WTC11 (cell line): ENCODE data around the gene AQP9. TPM values are rescaled to one million over a fixed set of nuclear protein-coding genes. Genes with fewer than 3 reads are reported as not detected.
"Not testable (repeated sequence)": the region's sequence is repeated elsewhere in the genome, so short reads cannot be mapped to it uniquely, and the experiment has no call there.

Experiments
- ATAC-seq: fragments of 200-7000 bp; cut with Tn5 transposase; 2 replicates; pipeline ENCODE4 v1.10.0; 2021; ENCODE audit warnings: mild to moderate bottlenecking, moderate library complexity
- CTCF ChIA-PET: fragments of 300-600 bp; sonication (Branson Sonifier 250); formaldehyde crosslinking; loops from one replicate; lab custom pipeline; 2021; ENCODE audit warnings: antibody characterized with exemption; lab: Charles Lee
- POLR2A ChIA-PET: fragments of 350-600 bp; sonication (Branson Sonifier 250); formaldehyde crosslinking; loops from one replicate; lab custom pipeline; 2021; ENCODE audit warnings: antibody characterized with exemption; lab: Charles Lee
- DNase-seq: peaks from one replicate; pipeline ENCODE4 v3.0.0; 2021; ENCODE audit warnings: low spot score
- H3K27ac Mint-ChIP-seq: 2 replicates; pipeline ENCODE4 v1.8.0; 2021; ENCODE audit warnings: mixed read lengths
- H3K27me3 Mint-ChIP-seq: 2 replicates; pipeline ENCODE4 v1.8.0; 2021; ENCODE audit warnings: low read depth, mild to moderate bottlenecking, moderate library complexity, mixed read lengths
- H3K36me3 Mint-ChIP-seq: 2 replicates; pipeline ENCODE4 v1.8.0; 2021; ENCODE audit warnings: mixed read lengths
- H3K4me1 Mint-ChIP-seq: 2 replicates; pipeline ENCODE4 v1.8.0; 2022; ENCODE audit warnings: mixed read lengths
- H3K4me3 Mint-ChIP-seq: 2 replicates; pipeline ENCODE4 v1.8.0; 2021; ENCODE audit warnings: mild to moderate bottlenecking, moderate library complexity, mixed read lengths
- H3K9me3 Mint-ChIP-seq: 2 replicates; pipeline ENCODE4 v1.8.0; 2021; ENCODE audit warnings: mixed read lengths
- AFF4 ChIP-seq: sonication (generic); formaldehyde crosslinking; IDR thresholded peaks from 2 replicates; pipeline ENCODE4 v1.8.1; 2023; ENCODE audit warnings: mild to moderate bottlenecking, missing genetic modification reagents, borderline replicate concordance
- AR ChIP-seq: fragments of 250-450 bp; sonication (Bioruptor Pico); IDR thresholded peaks from 2 replicates; pipeline ENCODE4 v1.9.0; 2021; ENCODE audit warnings: mild to moderate bottlenecking
- ATF3 ChIP-seq: sonication (generic); formaldehyde crosslinking; conservative IDR thresholded peaks from 2 replicates; pipeline ENCODE4 v1.8.1; 2022; ENCODE audit warnings: mild to moderate bottlenecking, missing genetic modification reagents
- CTCF ChIP-seq: fragments of 200-600 bp; IDR thresholded peaks from 2 replicates; pipeline ENCODE4 v1.8.0; 2022; ENCODE audit warnings: antibody characterized with exemption
- FOXK1 ChIP-seq: sonication (generic); formaldehyde crosslinking; IDR thresholded peaks from 2 replicates; pipeline ENCODE4 v1.8.0; 2022; ENCODE audit warnings: mild to moderate bottlenecking, moderate library complexity, missing genetic modification reagents
- FOXP4 ChIP-seq: sonication (generic); formaldehyde crosslinking; IDR thresholded peaks from 2 replicates; pipeline ENCODE4 v1.8.0; 2022; ENCODE audit warnings: mild to moderate bottlenecking, missing genetic modification reagents
- HMGXB4 ChIP-seq: sonication (generic); formaldehyde crosslinking; IDR thresholded peaks from 2 replicates; pipeline ENCODE4 v1.8.1; 2023; ENCODE audit warnings: mild to moderate bottlenecking, moderate library complexity, missing genetic modification reagents
- MLX ChIP-seq: sonication (generic); formaldehyde crosslinking; IDR thresholded peaks from 2 replicates; pipeline ENCODE4 v1.8.1; 2023; ENCODE audit warnings: mild to moderate bottlenecking, missing genetic modification reagents, moderate library complexity
- MXD4 ChIP-seq: fragments of 250-450 bp; sonication (Bioruptor Pico); IDR thresholded peaks from 2 replicates; pipeline ENCODE4 v1.8.0; 2021; ENCODE audit warnings: mild to moderate bottlenecking, moderate library complexity, borderline replicate concordance
- NFATC4 ChIP-seq: fragments of 250-450 bp; sonication (Bioruptor Pico); IDR thresholded peaks from 2 replicates; pipeline ENCODE4 v1.9.0; 2021; ENCODE audit warnings: mild to moderate bottlenecking
- SOX15 ChIP-seq: fragments of 250-450 bp; sonication (Bioruptor Pico); IDR thresholded peaks from 2 replicates; pipeline ENCODE4 v1.9.0; 2021; ENCODE audit warnings: mild to moderate bottlenecking
- SP1 ChIP-seq: sonication (generic); formaldehyde crosslinking; conservative IDR thresholded peaks from 2 replicates; pipeline ENCODE4 v1.8.1; 2022; ENCODE audit warnings: missing genetic modification reagents
- USF1 ChIP-seq: sonication (generic); formaldehyde crosslinking; IDR thresholded peaks from 2 replicates; pipeline ENCODE4 v1.8.0; 2022; ENCODE audit warnings: mild to moderate bottlenecking, missing genetic modification reagents
- ZNF416 ChIP-seq: fragments of 250-450 bp; sonication (Bioruptor Pico); IDR thresholded peaks from 2 replicates; pipeline ENCODE4 v1.9.0; 2021; ENCODE audit warnings: mild to moderate bottlenecking, inconsistent platforms
- total RNA-seq: library from RNA; stranded (reverse); gene quantifications from 3 replicates; pipeline ENCODE4 v1.2.3, GENCODE V29; 2021

The AQP9 gene
- total RNA-seq, 1 experiment from 2014 or later = 0.07 TPM

GRCh38 chr15:58206151-58206550 is 68.0 kb downstream of the AQP9 start:
- POLR2A ChIA-PET = no interaction called here
- no peak for ATAC-seq
- no peaks in the 10 kb centered on the region for H3K9me3 Mint-ChIP-seq
- no peaks in the 10 kb centered on the region for H3K27me3 Mint-ChIP-seq
- CTCF ChIA-PET = no interaction called here
- H3K4me1 Mint-ChIP-seq = no peaks in the 10 kb centered on the region
- no peak for DNase-seq
- no peaks in the 10 kb centered on the region for H3K36me3 Mint-ChIP-seq
- no peak for TF ChIP-seq ATF3 (CRISPR knock-in tag)
- TF ChIP-seq SP1 (CRISPR knock-in tag) = no peak
- TF ChIP-seq USF1 (CRISPR knock-in tag) = no peak
- TF ChIP-seq HMGXB4 (CRISPR knock-in tag) = no peak
- TF ChIP-seq NFATC4 = no peak
- TF ChIP-seq AFF4 (CRISPR knock-in tag) = no peak
- TF ChIP-seq ZNF416 (CRISPR knock-in tag) = no peak
- TF ChIP-seq AR (CRISPR knock-in tag) = no peak
- no peak for TF ChIP-seq SOX15 (CRISPR knock-in tag)
- TF ChIP-seq FOXP4 (CRISPR knock-in tag) = no peak
- TF ChIP-seq CTCF = no peak
- TF ChIP-seq MXD4 (CRISPR knock-in tag) = no peak
- TF ChIP-seq MLX (CRISPR knock-in tag) = no peak
- no peak for TF ChIP-seq FOXK1 (CRISPR knock-in tag)
- no peak overlapping the region for H3K4me3 Mint-ChIP-seq
- no peak overlapping the region for H3K27ac Mint-ChIP-seq

- H3K36me3 Mint-ChIP-seq, POLR2A ChIA-PET, H3K9me3 Mint-ChIP-seq, H3K27me3 Mint-ChIP-seq, DNase-seq, ATAC-seq, H3K4me3 Mint-ChIP-seq, H3K4me1 Mint-ChIP-seq, H3K27ac Mint-ChIP-seq, CTCF ChIA-PET: not testable (repeated sequence)
These were observed 70.0 kb downstream of the AQP9 start for GRCh38 chr15:58208217-58208616.

GRCh38 chr15:58209007-58209481 is 70.9 kb downstream of the AQP9 start:
- H3K4me1 Mint-ChIP-seq, CTCF ChIA-PET, DNase-seq, H3K9me3 Mint-ChIP-seq, H3K27me3 Mint-ChIP-seq, H3K4me3 Mint-ChIP-seq, ATAC-seq, POLR2A ChIA-PET, H3K36me3 Mint-ChIP-seq, H3K27ac Mint-ChIP-seq: not testable (repeated sequence)

- H3K4me3 Mint-ChIP-seq, H3K27ac Mint-ChIP-seq, CTCF ChIA-PET, POLR2A ChIA-PET, DNase-seq, H3K27me3 Mint-ChIP-seq, H3K36me3 Mint-ChIP-seq, ATAC-seq, H3K4me1 Mint-ChIP-seq, H3K9me3 Mint-ChIP-seq: not testable (repeated sequence)
These were observed 71.8 kb downstream of the AQP9 start for GRCh38 chr15:58210031-58210430.
